Natural killer cell treated with Interleukin-12 subunit alpha and Interleukin-12 subunit beta and Interleukin-15 and Interleukin-18, amount 100 ng/mL, for 72 hours (primary cell): ENCODE results near the gene WDR62. TPM values are rescaled to one million over a fixed set of nuclear protein-coding genes. Genes with fewer than 3 reads are reported as not detected.

Experiments
- ATAC-seq, 2 donors: fragments of 150-1000 bp; cut with Tn5 transposase in 1 of 2; sonication (Bioruptor Pico), chemical (Tn5 transposase) in 1 of 2; 2 replicates each; pipeline ENCODE4 v1.10.0; 2021
- DNase-seq: peaks from one replicate; pipeline ENCODE4 v3.0.0; 2022; ENCODE audit warnings: low spot score
- H3K27ac Mint-ChIP-seq, 2 donors: 1 replicate in 1 of 2; 2 replicates in 1 of 2; pipeline ENCODE4 v1.8.0; 2022; ENCODE audit warnings: mixed read lengths in 2 of 2, mild to moderate bottlenecking in 1 of 2, moderate library complexity in 1 of 2
- H3K27me3 Mint-ChIP-seq, 2 donors: 1 replicate in 1 of 2; 2 replicates in 1 of 2; pipeline ENCODE4 v1.8.0; 2022; ENCODE audit warnings: mixed read lengths in 2 of 2
- H3K36me3 Mint-ChIP-seq: one replicate; pipeline ENCODE4 v1.8.0; 2022; ENCODE audit warnings: mixed read lengths
- H3K4me1 Mint-ChIP-seq, 2 donors: 1 replicate in 1 of 2; 2 replicates in 1 of 2; pipeline ENCODE4 v1.8.0; 2022; ENCODE audit warnings: low read depth in 2 of 2, mixed read lengths in 2 of 2, mild to moderate bottlenecking in 1 of 2
- H3K4me3 Mint-ChIP-seq: one replicate; pipeline ENCODE4 v1.8.0; 2022; ENCODE audit warnings: mixed read lengths
- H3K9me3 Mint-ChIP-seq: 2 replicates; pipeline ENCODE4 v1.8.0; 2022; ENCODE audit warnings: mixed read lengths
- total RNA-seq, 2 donors: library from RNA; stranded (reverse); gene quantifications; one replicate each; pipeline ENCODE4 v1.2.3, GENCODE V29; 2022

WDR62 gene
- total RNA-seq, 2 donors from 2014 or later = 15.0 to 57.1 TPM

DNA sequence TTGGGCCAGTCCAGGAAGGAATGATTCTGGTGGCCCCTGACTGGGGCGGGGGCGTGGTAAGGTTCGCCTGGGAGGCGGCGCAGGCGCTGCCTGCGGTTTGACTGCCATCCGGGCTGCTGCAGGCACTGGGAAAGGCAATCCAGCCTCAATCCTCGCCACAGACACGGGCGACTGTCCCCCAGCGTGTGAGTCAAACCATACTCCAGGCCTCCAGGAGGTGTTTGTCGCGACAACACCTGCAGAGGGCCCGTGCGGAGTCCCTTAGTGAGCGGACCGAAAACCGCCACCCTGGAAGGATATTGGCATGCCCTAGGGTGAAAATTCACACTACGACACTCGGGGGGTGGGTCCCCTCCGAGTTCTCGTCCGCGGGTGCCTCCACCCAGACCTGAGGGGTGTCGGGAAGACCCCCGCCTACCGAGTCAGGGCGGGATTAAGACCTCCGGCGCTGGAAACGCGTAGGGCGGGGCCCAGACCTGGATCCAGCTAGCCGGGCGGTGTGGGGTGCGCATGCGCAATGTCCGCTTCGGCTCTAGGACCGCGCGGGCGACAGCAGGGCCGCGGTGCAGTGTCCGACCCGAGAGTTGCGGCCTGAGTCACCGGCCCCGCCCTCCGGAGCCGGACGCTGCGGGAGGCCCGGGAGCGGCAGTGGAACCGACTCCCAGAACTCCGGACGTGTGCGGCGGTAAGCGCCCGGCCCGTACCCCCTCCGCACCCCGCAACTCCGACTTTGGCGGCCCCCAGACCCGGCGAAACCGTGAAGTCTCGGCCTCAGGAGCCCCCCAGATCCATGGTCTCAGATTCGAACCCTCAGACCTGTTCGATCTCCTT is 85.0 kb downstream of the WDR62 start, which contains the start of gene CAPNS1:
Gene CAPNS1, plus strand, starts transcription at position 594 of the 831 bp plus-strand sequence. CDS start 946 bp downstream, outside the sequence.
- DNase-seq = peak; percentile 98
- ATAC-seq = peak; percentile 92 to 94
- Mint-ChIP-seq H3K27me3 (peaks cover 0 to 3% of the 10 kb centered on the region in 2 donors), H3K4me1 (peaks cover 15 to 16% of the 10 kb centered on the region in 2 donors), H3K36me3 (peaks cover 7% of the 10 kb centered on the region), H3K9me3 (no peaks in the 10 kb centered on the region), H3K4me3 (peak within 1 kb of the TSS; percentile 91), H3K27ac (peak within 1 kb of the TSS; percentile 94 to 97)

DNA sequence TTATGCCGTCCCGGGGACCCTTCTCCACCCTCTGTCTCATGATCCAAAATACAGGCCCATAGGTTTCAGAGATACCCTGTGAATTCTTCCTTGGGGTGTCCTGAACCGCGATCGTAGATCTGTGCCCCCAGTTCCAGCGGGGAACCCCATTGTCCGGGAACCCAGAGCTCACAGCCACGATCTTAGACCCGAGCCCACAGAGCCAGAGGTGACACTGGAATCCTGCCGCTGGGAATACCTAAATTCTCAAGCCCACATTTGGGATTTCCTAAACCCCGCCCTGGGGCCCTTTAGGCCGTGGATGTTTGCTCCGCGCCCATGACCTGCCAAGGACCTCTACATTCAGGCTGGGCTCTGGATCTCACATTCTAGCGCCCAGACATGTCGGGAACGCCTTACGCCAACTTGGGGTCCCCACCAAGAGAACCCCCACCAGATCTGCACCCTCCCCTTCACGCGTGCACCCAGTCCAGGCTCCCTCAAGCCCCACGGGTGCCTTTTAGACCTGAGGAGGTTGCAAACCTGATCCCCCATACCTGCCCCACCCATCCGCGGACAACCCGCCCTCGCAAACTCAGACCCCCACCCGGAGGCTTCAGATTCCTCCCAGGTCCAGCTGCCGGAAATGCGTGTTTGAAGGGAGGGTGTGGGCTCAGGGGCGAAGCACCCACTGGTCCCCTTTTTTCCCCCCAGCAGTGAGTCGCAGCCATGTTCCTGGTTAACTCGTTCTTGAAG is 85.8 kb downstream of the WDR62 start:
- H3K36me3 Mint-ChIP-seq = peaks cover 7% of the 10 kb centered on the region
- ATAC-seq (peak; percentile 12 to 17), DNase-seq (no peak)
- H3K27ac Mint-ChIP-seq = peak overlapping the region; percentile 94 to 97
- H3K27me3 Mint-ChIP-seq = peaks cover 0 to 3% of the 10 kb centered on the region in 2 donors
- H3K4me1 Mint-ChIP-seq = peaks cover 15 to 16% of the 10 kb centered on the region in 2 donors
- no peaks in the 10 kb centered on the region for H3K9me3 Mint-ChIP-seq
- peak overlapping the region; percentile 91 for H3K4me3 Mint-ChIP-seq

DNA sequence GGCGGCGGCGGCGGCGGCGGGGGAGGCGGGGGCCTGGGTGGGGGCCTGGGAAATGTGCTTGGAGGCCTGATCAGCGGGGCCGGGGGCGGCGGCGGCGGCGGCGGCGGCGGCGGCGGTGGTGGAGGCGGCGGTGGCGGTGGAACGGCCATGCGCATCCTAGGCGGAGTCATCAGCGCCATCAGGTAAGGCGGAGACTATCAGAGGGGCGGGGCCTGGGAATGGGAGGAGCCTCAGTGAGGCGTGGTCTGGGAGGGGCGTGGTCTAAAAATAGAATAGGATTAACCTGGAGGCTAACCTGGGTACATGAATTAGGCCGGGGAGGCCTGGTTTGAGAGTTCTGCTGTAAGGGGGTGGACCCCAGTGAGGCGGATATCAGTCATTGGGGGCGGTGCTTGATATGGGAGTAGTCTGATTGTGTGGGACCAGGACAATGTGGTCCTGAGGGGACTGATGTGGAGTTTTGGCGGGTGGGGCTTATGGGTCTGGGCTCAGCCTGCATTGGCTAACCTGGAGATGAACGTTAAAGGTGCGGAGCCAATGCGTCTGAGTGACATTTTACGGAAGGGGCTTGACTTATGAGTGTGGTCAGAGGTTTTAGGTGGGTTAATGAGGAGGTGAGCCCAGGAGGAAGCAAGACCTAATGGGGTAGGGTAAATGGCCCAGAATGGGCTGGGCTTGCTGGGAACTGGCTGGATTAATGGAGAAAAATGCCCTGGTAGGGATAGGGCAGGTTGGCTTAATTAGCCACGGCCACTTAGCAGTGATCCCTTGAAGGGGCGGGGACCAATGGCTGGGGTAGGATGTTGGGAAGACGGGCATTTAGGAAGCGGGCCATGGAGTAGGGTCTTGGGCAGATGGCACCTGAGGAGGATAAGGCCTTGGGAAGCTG is 86.6 kb downstream of the WDR62 start:
- no peaks in the 10 kb centered on the region for H3K9me3 Mint-ChIP-seq
- H3K36me3 Mint-ChIP-seq = peaks cover 7% of the 10 kb centered on the region
- DNase-seq (peak; percentile 88), ATAC-seq (peak; percentile 81 to 87)
- H3K27ac Mint-ChIP-seq = peak overlapping the region; percentile 94 to 97
- peaks cover 0 to 3% of the 10 kb centered on the region in 2 donors for H3K27me3 Mint-ChIP-seq
- peaks cover 15 to 16% of the 10 kb centered on the region in 2 donors for H3K4me1 Mint-ChIP-seq
- H3K4me3 Mint-ChIP-seq = peak overlapping the region; percentile 91

DNA sequence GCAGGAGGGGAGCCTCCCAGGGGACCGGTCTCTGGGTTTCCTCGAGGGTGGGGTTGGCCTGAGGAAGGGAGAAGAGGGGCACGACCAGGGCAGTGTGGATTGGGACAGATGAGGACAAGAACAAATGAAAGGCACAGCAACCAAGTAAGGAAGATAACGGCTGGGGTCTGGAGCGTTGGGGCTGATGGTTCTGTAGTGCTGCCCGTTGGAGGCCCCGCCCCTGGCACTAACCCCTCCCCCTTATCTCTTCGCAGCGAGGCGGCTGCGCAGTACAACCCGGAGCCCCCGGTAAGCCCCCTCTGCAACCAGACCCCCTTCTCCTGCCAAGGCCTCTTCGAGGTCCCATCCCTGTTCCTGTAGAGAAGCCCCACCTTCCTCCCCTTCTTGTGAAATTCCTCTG is 87.3 kb downstream of the WDR62 start:
- peak overlapping the region; percentile 91 for H3K4me3 Mint-ChIP-seq
- peaks cover 7% of the 10 kb centered on the region for H3K36me3 Mint-ChIP-seq
- H3K27ac Mint-ChIP-seq = peak overlapping the region in 1 of 2 donors; percentile 94
- no peaks in the 10 kb centered on the region for H3K9me3 Mint-ChIP-seq
- no peak for ATAC-seq
- DNase-seq = no peak
- H3K4me1 Mint-ChIP-seq = peaks cover 11 to 18% of the 10 kb centered on the region in 2 donors
- no peaks in the 10 kb centered on the region for H3K27me3 Mint-ChIP-seq

DNA sequence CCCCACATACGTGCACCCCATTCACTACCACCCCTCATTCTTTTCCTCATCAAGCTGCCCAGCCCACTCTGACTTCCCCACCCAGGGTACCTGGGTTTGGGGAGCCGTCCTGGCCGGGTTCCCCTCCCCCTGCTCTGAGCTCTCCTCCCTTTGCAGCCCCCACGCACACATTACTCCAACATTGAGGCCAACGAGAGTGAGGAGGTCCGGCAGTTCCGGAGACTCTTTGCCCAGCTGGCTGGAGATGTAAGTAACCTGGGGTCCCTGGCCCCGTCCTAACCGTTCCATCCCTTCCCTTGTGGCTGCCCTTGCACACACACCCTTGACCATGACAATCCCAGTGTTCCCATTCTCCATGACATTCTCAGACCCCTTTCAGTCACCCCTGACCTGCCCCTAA is 87.8 kb downstream of the WDR62 start:
- no peak overlapping the region for H3K4me3 Mint-ChIP-seq
- H3K36me3 Mint-ChIP-seq = peaks cover 7% of the 10 kb centered on the region
- DNase-seq (no peak), ATAC-seq (no peak)
- no peaks in the 10 kb centered on the region for H3K27me3 Mint-ChIP-seq
- no peaks in the 10 kb centered on the region for H3K9me3 Mint-ChIP-seq
- peaks cover 11 to 20% of the 10 kb centered on the region in 2 donors for H3K4me1 Mint-ChIP-seq
- H3K27ac Mint-ChIP-seq = no peak overlapping the region

DNA sequence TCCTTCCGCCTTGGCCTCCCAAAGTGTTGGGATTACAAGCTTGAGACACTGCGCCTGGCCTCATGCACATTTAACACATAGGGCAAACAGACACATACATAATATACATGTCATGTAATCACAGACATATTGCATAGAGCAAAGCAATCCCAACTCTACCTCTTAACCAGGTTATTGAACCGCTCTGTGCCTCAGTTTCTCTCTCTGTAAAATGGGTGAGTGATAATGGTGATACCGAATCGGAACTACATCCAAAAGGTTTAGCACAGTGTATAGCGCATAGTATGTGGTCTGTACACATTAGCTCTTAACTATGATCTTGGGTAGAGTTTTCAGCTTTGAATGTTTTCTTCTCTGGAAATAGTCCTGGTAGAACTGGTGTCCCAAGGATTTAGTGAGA is 89.9 kb downstream of the WDR62 start:
- peaks cover 11 to 20% of the 10 kb centered on the region in 2 donors for H3K4me1 Mint-ChIP-seq

DNA sequence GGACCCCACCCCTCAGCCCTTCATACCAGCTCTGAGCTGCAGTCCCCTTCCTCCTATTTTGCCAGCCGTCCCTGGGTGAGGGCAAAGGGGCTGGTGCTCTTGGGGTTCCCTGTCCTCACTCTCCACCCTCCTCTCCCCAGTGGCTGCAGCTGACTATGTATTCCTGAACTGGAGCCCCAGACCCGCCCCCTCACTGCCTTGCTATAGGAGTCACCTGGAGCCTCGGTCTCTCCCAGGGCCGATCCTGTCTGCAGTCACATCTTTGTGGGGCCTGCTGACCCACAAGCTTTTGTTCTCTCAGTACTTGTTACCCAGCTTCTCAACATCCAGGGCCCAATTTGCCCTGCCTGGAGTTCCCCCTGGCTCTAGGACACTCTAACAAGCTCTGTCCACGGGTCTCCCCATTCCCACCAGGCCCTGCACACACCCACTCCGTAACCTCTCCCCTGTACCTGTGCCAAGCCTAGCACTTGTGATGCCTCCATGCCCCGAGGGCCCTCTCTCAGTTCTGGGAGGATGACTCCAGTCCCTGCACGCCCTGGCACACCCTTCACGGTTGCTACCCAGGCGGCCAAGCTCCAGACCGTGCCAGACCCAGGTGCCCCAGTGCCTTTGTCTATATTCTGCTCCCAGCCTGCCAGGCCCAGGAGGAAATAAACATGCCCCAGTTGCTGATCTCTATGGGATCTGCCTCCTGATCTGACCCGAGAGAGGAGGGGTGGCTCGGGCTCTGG is 95.1 kb downstream of the WDR62 start:
- Mint-ChIP-seq H3K27me3 (no peaks in the 10 kb centered on the region), H3K36me3 (no peaks in the 10 kb centered on the region), H3K4me3 (no peak overlapping the region), H3K9me3 (no peaks in the 10 kb centered on the region), H3K4me1 (peaks cover 0 to 7% of the 10 kb centered on the region in 2 donors), H3K27ac (peak overlapping the region in 1 of 2 donors; percentile 33)
- no peak for ATAC-seq
- no peak for DNase-seq

More for the DNA sequence above, 89.9 kb downstream of the WDR62 start:
- peak overlapping the region in 1 of 2 donors; percentile 31 for H3K27ac Mint-ChIP-seq
- no peaks in the 10 kb centered on the region for H3K27me3 Mint-ChIP-seq
- H3K9me3 Mint-ChIP-seq = no peaks in the 10 kb centered on the region
- peaks cover 7% of the 10 kb centered on the region for H3K36me3 Mint-ChIP-seq
- DNase-seq (no peak), ATAC-seq (no peak)
- no peak overlapping the region for H3K4me3 Mint-ChIP-seq

DNA sequence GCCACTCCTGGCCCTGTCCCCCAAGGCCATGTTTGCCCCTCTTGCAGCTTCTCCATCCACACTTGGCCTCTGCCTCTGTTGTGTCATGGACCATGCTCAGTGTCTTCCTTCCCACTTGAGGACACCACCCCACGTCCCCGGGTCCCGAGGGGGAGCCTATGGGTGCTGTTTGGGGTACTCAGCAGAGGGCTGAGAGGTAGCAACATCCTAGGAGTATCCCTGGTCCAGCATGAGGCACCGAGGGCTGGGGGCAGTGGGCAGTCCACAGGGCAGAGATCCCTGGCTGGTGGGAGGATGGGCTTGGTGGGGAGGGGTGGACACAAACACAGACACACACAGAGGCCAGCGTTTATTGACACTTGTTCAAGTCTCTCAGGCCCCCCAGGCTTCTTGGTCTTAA is 95.9 kb downstream of the WDR62 start:
- Mint-ChIP-seq H3K36me3 (no peaks in the 10 kb centered on the region), H3K9me3 (no peaks in the 10 kb centered on the region), H3K4me1 (peaks cover 3 to 11% of the 10 kb centered on the region in 2 donors), H3K27me3 (no peaks in the 10 kb centered on the region), H3K27ac (no peak overlapping the region), H3K4me3 (no peak overlapping the region)
- DNase-seq (no peak), ATAC-seq (no peak)

DNA sequence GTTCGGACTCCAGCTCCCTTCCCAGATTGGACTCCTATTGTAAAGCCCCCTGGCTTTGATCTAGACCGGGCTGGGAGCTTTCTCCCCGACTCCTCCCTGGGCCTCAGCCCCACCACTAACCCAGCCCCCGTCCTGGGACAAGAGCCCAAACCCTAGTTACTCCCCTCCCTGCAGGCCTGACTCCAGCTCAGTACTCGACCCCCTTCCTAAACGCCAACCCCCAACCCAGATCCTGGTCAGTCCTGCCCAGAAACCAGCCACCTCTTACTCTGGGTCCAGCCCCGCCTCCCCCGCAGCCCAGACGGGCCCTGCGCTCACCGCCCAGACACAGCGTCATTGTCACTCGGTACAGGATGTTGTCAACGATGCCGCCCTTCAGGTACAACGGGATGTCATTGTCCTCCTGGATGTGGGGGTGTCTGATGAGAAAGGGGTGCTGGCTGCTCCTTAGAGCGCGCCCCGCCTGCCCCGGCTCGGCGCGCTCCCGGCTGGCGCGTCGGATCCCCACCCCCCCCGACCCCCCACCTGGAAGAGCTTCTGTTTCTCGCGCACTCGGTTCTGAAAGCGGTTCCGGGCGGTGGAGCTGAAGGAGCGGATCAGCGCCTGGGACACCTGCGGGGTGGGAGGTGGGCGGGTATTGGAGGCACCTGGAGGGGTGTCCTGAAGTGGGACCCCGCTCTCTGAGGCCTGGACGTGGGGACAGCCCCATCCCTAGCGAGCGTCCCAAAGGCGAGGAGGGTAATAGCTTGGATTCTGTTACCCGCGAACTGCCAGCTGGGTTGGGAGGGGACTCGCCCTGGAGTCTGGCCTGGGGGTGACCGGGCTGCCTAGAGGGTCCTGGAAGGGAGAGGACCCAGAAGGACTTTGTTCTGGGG is 96.7 kb downstream of the WDR62 start:
- Mint-ChIP-seq H3K4me1 (peaks cover 10 to 11% of the 10 kb centered on the region in 2 donors), H3K36me3 (no peaks in the 10 kb centered on the region), H3K4me3 (no peak overlapping the region)

DNA sequence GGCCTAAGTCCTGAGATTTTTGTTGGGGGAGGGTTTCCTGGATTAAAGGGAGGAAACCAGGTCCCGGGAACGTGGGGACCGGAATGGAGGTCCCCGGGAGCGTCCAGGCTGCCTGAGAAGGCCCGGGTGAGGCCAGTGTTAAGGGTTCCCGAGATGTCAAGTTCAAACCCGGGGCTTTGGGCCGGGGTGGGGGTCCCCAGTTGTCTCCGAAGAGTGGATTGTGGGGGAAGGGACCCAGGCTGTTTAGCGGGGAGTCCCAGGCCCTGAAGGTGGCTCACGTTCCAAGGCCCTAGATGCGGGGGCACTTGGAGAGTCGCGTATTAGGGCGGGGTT is 97.3 kb downstream of the WDR62 start:
- no peak for ATAC-seq
- Mint-ChIP-seq H3K27me3 (no peaks in the 10 kb centered on the region), H3K27ac (no peak overlapping the region), H3K4me1 (peaks cover 10 to 15% of the 10 kb centered on the region in 2 donors), H3K9me3 (no peaks in the 10 kb centered on the region), H3K4me3 (no peak overlapping the region), H3K36me3 (no peaks in the 10 kb centered on the region)
- no peak for DNase-seq

More for the DNA sequence above, 96.7 kb downstream of the WDR62 start:
- no peak overlapping the region for H3K27ac Mint-ChIP-seq
- H3K27me3 Mint-ChIP-seq = no peaks in the 10 kb centered on the region
- H3K9me3 Mint-ChIP-seq = no peaks in the 10 kb centered on the region
- ATAC-seq (no peak), DNase-seq (no peak)

DNA sequence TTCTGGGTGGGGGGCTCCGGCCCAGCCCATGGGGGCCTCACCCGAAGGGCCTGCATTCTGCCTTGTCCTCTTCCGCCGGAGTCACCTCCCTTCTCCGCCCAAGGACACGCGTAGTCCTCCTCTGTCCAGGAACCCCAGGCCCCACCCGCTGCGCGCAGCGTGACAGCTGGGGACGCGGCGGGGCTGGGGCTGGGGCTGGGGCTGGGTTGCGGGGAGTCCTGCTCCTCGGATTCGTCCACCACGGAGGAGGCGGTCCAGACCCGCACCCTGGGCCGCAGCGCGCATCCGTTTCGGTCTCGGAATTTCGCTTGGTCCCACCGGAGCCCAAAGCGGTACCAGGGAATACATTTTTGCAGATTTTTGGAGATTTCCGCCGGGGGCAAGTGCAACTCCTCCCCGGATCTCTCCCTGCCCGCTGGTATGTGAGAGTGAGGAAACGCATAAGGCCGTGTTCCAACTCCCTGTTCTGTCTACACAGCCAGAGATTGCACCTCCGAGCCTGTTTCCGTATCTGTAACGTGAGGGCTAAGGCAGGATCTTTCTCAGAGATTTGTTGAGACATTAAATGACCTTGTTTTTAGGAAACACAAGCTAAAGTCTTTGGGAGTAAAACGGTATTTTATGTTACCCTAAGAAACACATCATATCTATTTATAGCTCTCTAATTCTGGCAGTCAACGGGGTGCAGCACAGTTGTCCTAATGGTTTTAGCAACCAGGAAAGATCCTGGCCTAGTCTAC is 97.8 kb downstream of the WDR62 start, which contains the start of gene COX7A1:
Gene COX7A1, minus strand, starts transcription at position 96 of the 740 bp plus-strand sequence. Its CDS starts 40 bp downstream, at position 56.
- peak in 1 of 2 donors; percentile 55 for ATAC-seq
- no peak within 1 kb of the TSS for H3K4me3 Mint-ChIP-seq
- no peaks in the 10 kb centered on the region for H3K36me3 Mint-ChIP-seq
- H3K27ac Mint-ChIP-seq = no peak within 1 kb of the TSS
- peaks cover 10 to 15% of the 10 kb centered on the region in 2 donors for H3K4me1 Mint-ChIP-seq
- no peaks in the 10 kb centered on the region for H3K9me3 Mint-ChIP-seq
- no peaks in the 10 kb centered on the region for H3K27me3 Mint-ChIP-seq
- DNase-seq = no peak
